Measurements from ENCODE around the gene TEC.

DNA sequence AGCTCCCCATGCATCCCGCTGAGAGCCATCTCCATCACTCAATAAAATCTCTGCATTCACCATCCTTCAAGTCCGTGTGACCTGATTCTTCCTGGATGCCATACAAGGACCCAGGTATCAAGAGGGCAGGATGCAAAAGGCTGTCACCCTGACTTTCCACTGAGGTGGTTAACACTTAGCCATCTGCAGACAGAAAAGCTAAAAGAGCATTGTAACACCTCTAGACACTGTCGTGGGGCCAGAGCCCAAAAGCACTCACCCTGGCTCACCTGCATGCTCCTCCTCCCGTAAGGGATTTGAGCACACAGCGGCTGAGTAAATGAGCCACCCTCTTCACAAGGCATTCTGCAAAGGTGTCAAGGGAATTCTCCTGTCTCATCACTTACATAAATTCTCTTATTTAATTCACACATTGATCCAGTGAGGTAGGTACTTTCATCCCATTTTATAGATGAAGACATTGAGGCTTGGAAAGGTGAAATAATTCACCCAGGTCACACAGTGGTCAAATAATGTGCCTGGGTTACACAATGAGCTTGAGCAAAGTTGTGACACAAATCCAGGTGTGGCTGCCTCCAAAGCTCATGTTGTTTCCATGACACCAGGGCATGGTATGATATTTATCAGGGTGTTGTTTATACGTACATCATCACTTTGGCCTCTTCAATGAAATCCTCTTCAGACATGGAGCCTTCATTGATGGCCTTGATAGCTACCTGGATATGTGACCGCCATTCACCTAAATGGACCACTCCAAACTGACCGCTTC lies 183.6 kb downstream of the TEC start:
- TF ChIP-seq POLR2A (IDR thresholded peaks at IDR 0.05) = no peak
- TF ChIP-seq, protein P1, sequence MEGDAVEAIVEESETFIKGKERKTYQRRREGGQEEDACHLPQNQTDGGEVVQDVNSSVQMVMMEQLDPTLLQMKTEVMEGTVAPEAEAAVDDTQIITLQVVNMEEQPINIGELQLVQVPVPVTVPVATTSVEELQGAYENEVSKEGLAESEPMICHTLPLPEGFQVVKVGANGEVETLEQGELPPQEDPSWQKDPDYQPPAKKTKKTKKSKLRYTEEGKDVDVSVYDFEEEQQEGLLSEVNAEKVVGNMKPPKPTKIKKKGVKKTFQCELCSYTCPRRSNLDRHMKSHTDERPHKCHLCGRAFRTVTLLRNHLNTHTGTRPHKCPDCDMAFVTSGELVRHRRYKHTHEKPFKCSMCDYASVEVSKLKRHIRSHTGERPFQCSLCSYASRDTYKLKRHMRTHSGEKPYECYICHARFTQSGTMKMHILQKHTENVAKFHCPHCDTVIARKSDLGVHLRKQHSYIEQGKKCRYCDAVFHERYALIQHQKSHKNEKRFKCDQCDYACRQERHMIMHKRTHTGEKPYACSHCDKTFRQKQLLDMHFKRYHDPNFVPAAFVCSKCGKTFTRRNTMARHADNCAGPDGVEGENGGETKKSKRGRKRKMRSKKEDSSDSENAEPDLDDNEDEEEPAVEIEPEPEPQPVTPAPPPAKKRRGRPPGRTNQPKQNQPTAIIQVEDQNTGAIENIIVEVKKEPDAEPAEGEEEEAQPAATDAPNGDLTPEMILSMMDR (IDR thresholded peaks at IDR 0.05) = no peak
